Measurements from ENCODE around the gene ARID2. TPM values are rescaled to one million over a fixed set of nuclear protein-coding genes. Genes with fewer than 3 reads are reported as not detected.

ARID2 gene
- total RNA-seq, 1 donor from 2014 or later, result 21.1 TPM

- DNase-seq (ENCODE audit: low read depth), result no peak
- no peak for TF ChIP-seq CTCF (IDR thresholded peaks at IDR 0.05; ENCODE audit: insufficient read depth, low read length, poor library complexity, severe bottlenecking)
- H3K4me3 ChIP-seq (ENCODE audit: low read depth, low read length), result no peak overlapping the region
- no peaks in the 10 kb centered on the region for H3K27me3 ChIP-seq (ENCODE audit: control insufficient read depth, insufficient read depth, low read length)
- no peaks in the 10 kb centered on the region for H3K36me3 ChIP-seq (ENCODE audit: control insufficient read depth, insufficient read depth, low read length)
These were observed 209.1 kb downstream of the ARID2 start for GRCh38 chr12:45938566-45938965.

- H3K36me3 ChIP-seq (ENCODE audit: control insufficient read depth, insufficient read depth, low read length), result no peaks in the 10 kb centered on the region
- no peaks in the 10 kb centered on the region for H3K27me3 ChIP-seq (ENCODE audit: control insufficient read depth, insufficient read depth, low read length)
- TF ChIP-seq CTCF (IDR thresholded peaks at IDR 0.05; ENCODE audit: insufficient read depth, low read length, poor library complexity, severe bottlenecking), result no peak
- H3K4me3 ChIP-seq (ENCODE audit: low read depth, low read length), result no peak overlapping the region
- DNase-seq (ENCODE audit: low read depth), result no peak
These were observed 210.3 kb downstream of the ARID2 start for GRCh38 chr12:45939759-45940158.

- Histone ChIP-seq H3K27me3 (ENCODE audit: control insufficient read depth, insufficient read depth, low read length) (no peaks in the 10 kb centered on the region), H3K4me3 (ENCODE audit: low read depth, low read length) (no peak overlapping the region), H3K36me3 (ENCODE audit: control insufficient read depth, insufficient read depth, low read length) (peaks cover 2% of the 10 kb centered on the region)
- no peak for TF ChIP-seq CTCF (IDR thresholded peaks at IDR 0.05; ENCODE audit: insufficient read depth, low read length, poor library complexity, severe bottlenecking)
- no peak for DNase-seq (ENCODE audit: low read depth)
These were observed 215.3 kb downstream of the ARID2 start for GRCh38 chr12:45944771-45945170.

- no peak for TF ChIP-seq CTCF (IDR thresholded peaks at IDR 0.05; ENCODE audit: insufficient read depth, low read length, poor library complexity, severe bottlenecking)
- Histone ChIP-seq H3K4me3 (ENCODE audit: low read depth, low read length) (no peak overlapping the region), H3K27me3 (ENCODE audit: control insufficient read depth, insufficient read depth, low read length) (no peaks in the 10 kb centered on the region), H3K36me3 (ENCODE audit: control insufficient read depth, insufficient read depth, low read length) (peaks cover 2% of the 10 kb centered on the region)
- DNase-seq (ENCODE audit: low read depth), result no peak
These were observed 216.9 kb downstream of the ARID2 start for GRCh38 chr12:45946435-45946834.

- DNase-seq (ENCODE audit: low read depth), result no peak
- Histone ChIP-seq H3K4me3 (ENCODE audit: low read depth, low read length) (no peak overlapping the region), H3K27me3 (ENCODE audit: control insufficient read depth, insufficient read depth, low read length) (no peaks in the 10 kb centered on the region), H3K36me3 (ENCODE audit: control insufficient read depth, insufficient read depth, low read length) (peaks cover 2% of the 10 kb centered on the region)
- no peak for TF ChIP-seq CTCF (IDR thresholded peaks at IDR 0.05; ENCODE audit: insufficient read depth, low read length, poor library complexity, severe bottlenecking)
These were observed 219.0 kb downstream of the ARID2 start for GRCh38 chr12:45948546-45948945.

All from kidney epithelial cell (primary cell).